Measurements from ENCODE around the gene NARS2.

- TF ChIP-seq KDM4B (IDR thresholded peaks at IDR 0.05; ENCODE audit: borderline replicate concordance in 2 of 2, low read depth in 1 of 2): no peak
- no peak for TF ChIP-seq ZBTB17 (CRISPR knock-in tag; IDR thresholded peaks at IDR 0.05)
- no peak for TF ChIP-seq SAFB2 (IDR thresholded peaks at IDR 0.05; ENCODE audit: borderline replicate concordance, low read depth, low read length, severe bottlenecking)
- TF ChIP-seq MCM7 (IDR thresholded peaks at IDR 0.05): no peak
- no peak for TF ChIP-seq ZBTB2 (IDR thresholded peaks at IDR 0.05)
- TF ChIP-seq NFIX (CRISPR knock-in tag; IDR thresholded peaks at IDR 0.05; ENCODE audit: low read depth): no peak
- no peak for TF ChIP-seq ZBTB11 (CRISPR knock-in tag; IDR thresholded peaks at IDR 0.05)
- no peak for TF ChIP-seq RFX1 (IDR thresholded peaks at IDR 0.05)
- TF ChIP-seq POLR2AphosphoS2 (IDR thresholded peaks at IDR 0.05; ENCODE audit: low read length): no peak
- no peak for TF ChIP-seq L3MBTL2 (IDR thresholded peaks at IDR 0.05)
- no peak for TF ChIP-seq YY1 (IDR thresholded peaks at IDR 0.05; ENCODE audit: borderline replicate concordance in 1 of 3, control insufficient read depth in 1 of 3, extremely low read depth in 1 of 3, insufficient read depth in 3 of 3, insufficient read length in 1 of 3, insufficient replicate concordance in 2 of 3, low read depth in 1 of 3, low read length in 2 of 3)
These were observed 171.8 kb downstream of the NARS2 start for GRCh38 chr11:78402847-78403246.

Data from K562 (cell line).